ENCODE data around the gene SF1. TPM values are rescaled to one million over a fixed set of nuclear protein-coding genes. Genes with fewer than 3 reads are reported as not detected.

Gene SF1
- total RNA-seq, 1 experiment from 2014 or later = 360 TPM

DNA sequence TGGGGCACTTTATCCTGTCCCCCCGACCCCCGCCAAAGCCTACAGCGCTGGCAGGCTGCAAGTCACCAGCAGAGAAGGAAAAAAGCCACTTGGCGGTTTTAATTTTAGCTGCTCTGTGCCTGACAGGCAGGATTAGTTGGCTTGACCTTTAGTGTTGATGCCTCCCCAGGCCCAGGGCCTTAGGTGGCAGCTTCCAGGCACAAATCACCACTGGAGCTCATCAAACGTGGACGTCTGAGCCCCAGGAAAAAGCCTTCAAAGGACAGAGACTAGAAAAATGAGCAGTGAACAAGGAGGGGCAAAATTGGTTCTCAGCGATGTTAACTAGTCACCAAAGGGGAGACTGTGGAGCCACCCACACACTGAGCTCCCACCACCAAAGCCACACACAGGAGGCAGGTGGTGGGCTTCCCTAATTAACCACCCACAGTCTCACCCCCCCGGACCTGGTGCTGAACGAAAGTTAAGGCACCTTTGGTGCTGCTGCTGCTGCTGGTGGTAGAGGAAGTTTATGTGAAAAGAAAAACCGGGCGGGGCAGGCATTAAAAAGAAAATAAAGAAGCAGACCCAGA, 14.2 kb downstream of the SF1 start:
- H3K27me3 ChIP-seq (ENCODE audit: control insufficient read depth, insufficient read depth, low read length) = no peaks in the 10 kb centered on the region
- H3K4me1 ChIP-seq (ENCODE audit: control insufficient read depth, insufficient read depth, low read length) = peaks cover 26% of the 10 kb centered on the region
- no peaks in the 10 kb centered on the region for H3K9me3 ChIP-seq (ENCODE audit: control insufficient read depth, insufficient read depth, low read depth, low read length)
- BruUV-seq (replicated peaks) = no TSS peak
- CTCF ChIA-PET = no interaction called here
- peak overlapping the region; percentile 46 for H3K27ac ChIP-seq (ENCODE audit: low read length)
- TF ChIP-seq, protein P1, sequence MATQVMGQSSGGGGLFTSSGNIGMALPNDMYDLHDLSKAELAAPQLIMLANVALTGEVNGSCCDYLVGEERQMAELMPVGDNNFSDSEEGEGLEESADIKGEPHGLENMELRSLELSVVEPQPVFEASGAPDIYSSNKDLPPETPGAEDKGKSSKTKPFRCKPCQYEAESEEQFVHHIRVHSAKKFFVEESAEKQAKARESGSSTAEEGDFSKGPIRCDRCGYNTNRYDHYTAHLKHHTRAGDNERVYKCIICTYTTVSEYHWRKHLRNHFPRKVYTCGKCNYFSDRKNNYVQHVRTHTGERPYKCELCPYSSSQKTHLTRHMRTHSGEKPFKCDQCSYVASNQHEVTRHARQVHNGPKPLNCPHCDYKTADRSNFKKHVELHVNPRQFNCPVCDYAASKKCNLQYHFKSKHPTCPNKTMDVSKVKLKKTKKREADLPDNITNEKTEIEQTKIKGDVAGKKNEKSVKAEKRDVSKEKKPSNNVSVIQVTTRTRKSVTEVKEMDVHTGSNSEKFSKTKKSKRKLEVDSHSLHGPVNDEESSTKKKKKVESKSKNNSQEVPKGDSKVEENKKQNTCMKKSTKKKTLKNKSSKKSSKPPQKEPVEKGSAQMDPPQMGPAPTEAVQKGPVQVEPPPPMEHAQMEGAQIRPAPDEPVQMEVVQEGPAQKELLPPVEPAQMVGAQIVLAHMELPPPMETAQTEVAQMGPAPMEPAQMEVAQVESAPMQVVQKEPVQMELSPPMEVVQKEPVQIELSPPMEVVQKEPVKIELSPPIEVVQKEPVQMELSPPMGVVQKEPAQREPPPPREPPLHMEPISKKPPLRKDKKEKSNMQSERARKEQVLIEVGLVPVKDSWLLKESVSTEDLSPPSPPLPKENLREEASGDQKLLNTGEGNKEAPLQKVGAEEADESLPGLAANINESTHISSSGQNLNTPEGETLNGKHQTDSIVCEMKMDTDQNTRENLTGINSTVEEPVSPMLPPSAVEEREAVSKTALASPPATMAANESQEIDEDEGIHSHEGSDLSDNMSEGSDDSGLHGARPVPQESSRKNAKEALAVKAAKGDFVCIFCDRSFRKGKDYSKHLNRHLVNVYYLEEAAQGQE (IDR thresholded peaks at IDR 0.05; ENCODE audit: insufficient read depth in 1 of 2, low read depth in 2 of 2, low read length in 1 of 2) = no peak
- no peak for TF ChIP-seq CTCF (IDR thresholded peaks at IDR 0.05)
- no peak for TF ChIP-seq TCF7L2 (IDR thresholded peaks at IDR 0.05; ENCODE audit: low read depth, low read length)
- no peak for TF ChIP-seq POLR2AphosphoS5 (IDR thresholded peaks at IDR 0.05; ENCODE audit: low read depth, low read length)
- no peak for TF ChIP-seq SIN3A (IDR thresholded peaks at IDR 0.05; ENCODE audit: borderline replicate concordance, insufficient read depth, low read depth, low read length)
- in situ Hi-C loops (cut with HindIII; ENCODE audit: low pct_unique_long_range_greater_than_20kb, low sequenced_read_pairs) (no loop called here), intact Hi-C loops (cut with micrococcal nuclease; ENCODE audit: unreplicated experiment) (no loop called here)
- no peak overlapping the region for H3K4me3 ChIP-seq (ENCODE audit: low read depth in 2 of 2, low read length in 2 of 2)
- POLR2A ChIA-PET = no interaction called here
- ATAC-seq (no peak), DNase-seq (ENCODE audit: low read depth, low spot score) (no peak)
- H3K36me3 ChIP-seq (ENCODE audit: control insufficient read depth, insufficient read depth, low read length) = peaks cover 28% of the 10 kb centered on the region

DNA sequence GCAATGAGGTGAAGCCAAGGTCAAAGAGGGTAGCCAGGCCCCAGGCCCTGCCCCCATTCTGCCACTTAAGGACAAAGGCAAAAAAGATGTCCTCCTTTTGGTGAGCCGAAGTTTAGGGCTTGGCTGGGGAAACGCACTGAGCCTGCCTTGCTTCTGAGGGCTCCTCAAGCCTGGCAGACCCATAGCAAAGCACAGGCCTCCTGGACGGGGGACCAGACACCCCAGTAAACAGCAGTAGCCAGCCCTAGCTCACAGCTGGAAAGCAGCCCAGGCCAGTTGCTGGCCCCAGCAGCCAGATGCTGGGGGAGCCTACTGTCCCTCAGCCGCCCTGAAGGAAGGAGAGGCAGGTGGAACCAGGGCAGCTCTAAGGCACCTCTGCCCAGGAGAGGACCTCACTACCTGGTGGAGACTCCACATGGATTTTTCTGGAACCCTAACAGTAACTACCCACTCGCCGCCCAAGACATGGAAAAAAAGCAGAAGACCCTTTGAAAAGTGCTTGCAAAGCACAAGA, 14.8 kb downstream of the SF1 start:
- POLR2A ChIA-PET = no interaction called here
- no peaks in the 10 kb centered on the region for H3K9me3 ChIP-seq (ENCODE audit: control insufficient read depth, insufficient read depth, low read depth, low read length)
- no peak for TF ChIP-seq SIN3A (IDR thresholded peaks at IDR 0.05; ENCODE audit: borderline replicate concordance, insufficient read depth, low read depth, low read length)
- no peak for TF ChIP-seq TCF7L2 (IDR thresholded peaks at IDR 0.05; ENCODE audit: low read depth, low read length)
- TF ChIP-seq CTCF (IDR thresholded peaks at IDR 0.05) = no peak
- TF ChIP-seq, protein P1 (IDR thresholded peaks at IDR 0.05; ENCODE audit: insufficient read depth in 1 of 2, low read depth in 2 of 2, low read length in 1 of 2) = no peak
- no peak; the same call in 1 of the 2 replicates for TF ChIP-seq POLR2AphosphoS5 (IDR thresholded peaks at IDR 0.05; ENCODE audit: low read depth, low read length)
- no peaks in the 10 kb centered on the region for H3K27me3 ChIP-seq (ENCODE audit: control insufficient read depth, insufficient read depth, low read length)
- BruUV-seq (replicated peaks) = no TSS peak
- ATAC-seq (no peak), DNase-seq (ENCODE audit: low read depth, low spot score) (no peak)
- H3K27ac ChIP-seq (ENCODE audit: low read length) = peak overlapping the region; percentile 46
- CTCF ChIA-PET = no interaction called here
- H3K4me1 ChIP-seq (ENCODE audit: control insufficient read depth, insufficient read depth, low read length) = peaks cover 26% of the 10 kb centered on the region
- peaks cover 22% of the 10 kb centered on the region for H3K36me3 ChIP-seq (ENCODE audit: control insufficient read depth, insufficient read depth, low read length)
- H3K4me3 ChIP-seq (ENCODE audit: low read depth in 2 of 2, low read length in 2 of 2) = no peak overlapping the region
- intact Hi-C loops (cut with micrococcal nuclease; ENCODE audit: unreplicated experiment) (no loop called here), in situ Hi-C loops (cut with HindIII; ENCODE audit: low pct_unique_long_range_greater_than_20kb, low sequenced_read_pairs) (no loop called here)
